ENCODE data around the gene PKD1. TPM values are rescaled to one million over a fixed set of nuclear protein-coding genes. Genes with fewer than 3 reads are reported as not detected.
A peak's percentile ranks its signal among the peaks of the same experiment; 100 is the strongest.

Gene PKD1
- total RNA-seq = 100 to 1,000 TPM in 2 of 4 donors, 10 to 100 TPM in 2; 86.4 to 214 (median 121) TPM

DNA sequence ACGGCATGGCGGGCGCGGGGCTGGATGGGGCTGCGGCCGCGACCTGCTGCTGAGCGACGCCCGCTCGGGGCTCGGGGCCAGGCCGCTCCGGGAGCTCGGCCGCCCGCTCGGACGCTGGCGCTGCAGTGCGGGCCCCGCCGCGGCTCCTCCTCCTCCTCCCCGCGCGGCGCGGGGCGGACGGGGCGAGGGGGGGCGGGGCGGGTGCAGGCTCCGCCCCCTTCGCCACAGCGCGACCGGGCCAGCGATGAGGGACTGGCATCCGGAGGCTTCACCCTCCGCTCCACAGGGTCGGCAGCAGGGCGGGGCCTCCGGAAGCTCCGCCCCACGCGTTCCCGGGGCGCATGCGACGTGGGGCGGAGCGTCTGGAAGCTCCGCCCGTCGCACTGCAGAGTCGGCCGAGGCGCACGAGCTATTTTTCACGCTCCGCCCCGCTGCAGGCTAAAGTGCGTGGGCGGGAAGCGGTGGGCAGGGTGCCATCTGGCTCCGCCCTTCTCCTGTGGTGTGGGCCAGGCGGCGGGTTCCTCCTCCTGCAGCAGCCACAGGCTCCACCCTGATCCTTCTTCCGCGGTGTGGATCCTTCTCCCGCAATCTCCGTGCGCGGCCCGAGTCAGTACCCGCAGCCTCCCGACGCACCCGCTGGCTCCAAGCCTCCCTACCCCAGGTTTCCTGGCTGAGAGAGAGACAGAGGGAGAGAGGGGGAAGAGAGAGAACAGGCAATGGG, at the start of gene PKD1:
Gene PKD1 (minus strand): TSS at position 129 of the 721 bp plus-strand sequence. CDS start 209 bp downstream, outside the sequence.
- DNase-seq (ENCODE audit: low spot score) = peak; percentile 96
- peak; percentile 87 for ATAC-seq (ENCODE audit: low FRiP score)

DNA sequence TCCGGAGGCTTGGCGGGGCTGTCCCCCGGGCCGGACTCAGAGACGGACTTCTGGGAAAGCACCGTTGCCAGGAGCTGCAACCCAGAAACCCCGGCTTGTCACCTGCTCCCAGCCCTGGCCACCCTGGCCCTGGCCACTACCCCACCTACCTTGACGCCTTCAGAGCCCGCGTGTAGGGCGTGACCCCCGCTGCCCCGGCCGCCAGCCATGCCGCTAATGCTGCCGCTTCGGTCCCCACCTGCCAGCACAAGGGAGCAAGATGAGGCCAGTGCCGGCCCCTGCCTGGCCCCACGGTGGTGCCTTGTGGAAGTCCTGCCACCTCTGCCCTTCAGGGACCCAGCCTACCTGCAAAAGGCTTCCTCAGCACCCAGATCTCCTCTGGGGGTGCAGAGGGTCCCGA, 49.3 kb upstream of the PKD1 start:
- TF ChIP-seq, protein P1, sequence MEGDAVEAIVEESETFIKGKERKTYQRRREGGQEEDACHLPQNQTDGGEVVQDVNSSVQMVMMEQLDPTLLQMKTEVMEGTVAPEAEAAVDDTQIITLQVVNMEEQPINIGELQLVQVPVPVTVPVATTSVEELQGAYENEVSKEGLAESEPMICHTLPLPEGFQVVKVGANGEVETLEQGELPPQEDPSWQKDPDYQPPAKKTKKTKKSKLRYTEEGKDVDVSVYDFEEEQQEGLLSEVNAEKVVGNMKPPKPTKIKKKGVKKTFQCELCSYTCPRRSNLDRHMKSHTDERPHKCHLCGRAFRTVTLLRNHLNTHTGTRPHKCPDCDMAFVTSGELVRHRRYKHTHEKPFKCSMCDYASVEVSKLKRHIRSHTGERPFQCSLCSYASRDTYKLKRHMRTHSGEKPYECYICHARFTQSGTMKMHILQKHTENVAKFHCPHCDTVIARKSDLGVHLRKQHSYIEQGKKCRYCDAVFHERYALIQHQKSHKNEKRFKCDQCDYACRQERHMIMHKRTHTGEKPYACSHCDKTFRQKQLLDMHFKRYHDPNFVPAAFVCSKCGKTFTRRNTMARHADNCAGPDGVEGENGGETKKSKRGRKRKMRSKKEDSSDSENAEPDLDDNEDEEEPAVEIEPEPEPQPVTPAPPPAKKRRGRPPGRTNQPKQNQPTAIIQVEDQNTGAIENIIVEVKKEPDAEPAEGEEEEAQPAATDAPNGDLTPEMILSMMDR (IDR thresholded peaks at IDR 0.05) = no peak
- DNase-seq (ENCODE audit: low spot score) (no peak), ATAC-seq (ENCODE audit: low FRiP score) (no peak)

DNA sequence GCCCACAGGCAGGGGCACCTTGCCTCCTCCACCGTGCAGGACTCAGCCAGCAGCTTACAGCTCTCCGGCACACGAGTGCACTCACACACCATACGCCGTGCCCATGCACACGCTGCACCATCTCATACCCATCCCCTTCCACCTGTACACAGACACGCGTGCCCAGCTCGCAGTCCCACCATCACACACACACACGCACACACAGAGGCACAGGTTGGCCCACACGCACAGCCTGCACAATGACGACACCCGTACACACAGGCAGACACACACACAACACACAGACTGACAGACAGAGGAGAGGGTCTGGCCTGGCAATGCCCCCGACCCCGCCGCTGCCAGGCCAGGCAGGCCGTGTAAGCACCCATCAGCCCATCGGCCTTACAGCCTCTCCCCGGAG, 48.6 kb upstream of the PKD1 start:
- TF ChIP-seq, protein P1 (IDR thresholded peaks at IDR 0.05) = no peak
- DNase-seq (ENCODE audit: low spot score) = no peak
- no peak for ATAC-seq (ENCODE audit: low FRiP score)

DNA sequence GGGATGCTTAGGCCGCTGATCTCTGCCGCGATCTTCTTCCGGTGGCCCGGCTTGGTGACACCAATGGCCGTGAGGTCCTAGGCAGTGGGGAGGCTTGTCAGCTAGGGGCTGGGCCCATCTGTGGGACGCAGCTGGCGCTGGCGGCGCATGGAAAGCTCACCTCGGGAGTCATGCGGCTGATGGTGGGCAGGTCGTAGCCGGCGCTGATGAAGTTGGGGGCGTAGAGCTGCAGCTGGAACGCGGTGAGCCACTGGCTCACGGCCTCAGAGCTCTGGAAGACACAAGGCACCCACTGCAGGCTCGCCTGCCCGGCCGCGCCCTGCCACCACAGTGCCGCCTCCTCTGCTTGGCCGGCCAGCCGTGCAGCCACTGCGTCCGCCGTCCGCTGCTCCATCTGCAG, 48.0 kb upstream of the PKD1 start:
- ATAC-seq (ENCODE audit: low FRiP score) = no peak

DNA sequence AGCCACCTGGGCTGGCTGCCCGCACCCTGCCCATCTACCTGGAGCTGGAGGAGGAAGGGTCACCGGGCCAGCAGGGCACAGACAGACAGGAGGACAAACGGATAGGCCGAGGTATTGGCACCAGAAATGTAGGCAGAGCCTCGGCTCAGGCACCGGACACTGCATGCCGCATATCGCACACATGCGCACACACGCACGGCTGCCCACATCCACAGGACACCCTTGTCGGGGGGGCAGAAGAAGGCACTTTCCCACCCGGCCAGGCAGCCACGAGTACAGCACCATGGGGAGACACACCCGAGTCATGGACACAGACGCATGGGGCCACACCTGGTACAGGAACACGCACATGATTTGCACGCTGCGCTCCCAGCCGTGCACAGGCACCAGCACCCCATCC, 46.3 kb upstream of the PKD1 start:
- DNase-seq (ENCODE audit: low spot score) = no peak
- ATAC-seq (ENCODE audit: low FRiP score) = no peak
- TF ChIP-seq, protein P1 (IDR thresholded peaks at IDR 0.05) = no peak

More for the DNA sequence above, 48.0 kb upstream of the PKD1 start:
- TF ChIP-seq, protein P1 (IDR thresholded peaks at IDR 0.05) = no peak
- DNase-seq (ENCODE audit: low spot score) = no peak

DNA sequence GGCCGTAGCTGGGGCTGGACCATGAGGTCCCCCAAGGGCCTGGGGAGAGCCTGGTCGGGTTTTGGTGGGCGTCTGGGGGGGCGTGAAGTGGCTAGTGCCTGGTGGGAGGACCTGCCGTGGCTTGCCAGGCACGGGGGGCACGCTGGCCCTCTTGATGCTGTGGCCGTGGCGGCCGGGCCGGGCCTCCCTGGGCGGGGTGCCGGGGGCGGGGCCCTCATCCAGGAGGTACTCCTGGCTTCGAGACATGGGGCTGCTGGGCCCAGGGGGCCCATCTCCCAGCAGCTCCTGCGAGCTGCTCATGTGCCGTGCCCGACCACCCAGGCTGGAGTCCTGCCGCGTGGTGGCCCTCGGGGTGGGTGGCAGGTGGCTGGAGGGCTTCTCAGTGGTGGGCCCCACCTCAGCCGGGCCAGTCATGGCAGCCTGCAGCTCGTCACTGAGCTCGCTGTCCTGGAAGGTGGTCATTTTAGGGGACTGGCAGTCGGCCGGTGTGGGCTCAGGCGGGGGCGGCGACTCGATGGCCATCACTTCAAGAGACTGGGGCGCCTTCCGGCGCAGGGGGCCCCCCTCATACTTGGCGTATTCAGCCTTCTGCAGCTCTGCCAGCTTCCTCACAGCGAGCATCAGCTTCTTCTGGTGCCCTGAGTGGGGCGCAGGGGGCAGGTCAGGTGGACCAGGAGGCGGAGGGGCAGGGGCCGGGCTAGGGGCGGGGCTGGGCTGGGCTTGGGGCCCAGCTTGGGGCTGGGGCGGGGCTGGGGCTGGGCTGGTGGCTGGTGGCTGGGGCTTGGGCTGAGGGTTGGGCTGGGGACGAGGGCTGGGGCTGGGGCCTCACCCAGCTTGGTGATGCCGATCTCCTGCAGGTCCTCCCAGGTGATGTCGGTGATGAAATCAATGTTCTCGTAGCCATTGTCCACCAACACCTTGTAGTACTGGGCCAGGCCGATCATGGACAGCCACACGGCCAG, 45.5 kb upstream of the PKD1 start:
- ATAC-seq (ENCODE audit: low FRiP score) (no peak), DNase-seq (ENCODE audit: low spot score) (no peak)
- TF ChIP-seq, protein P1 (IDR thresholded peaks at IDR 0.05) = no peak

DNA sequence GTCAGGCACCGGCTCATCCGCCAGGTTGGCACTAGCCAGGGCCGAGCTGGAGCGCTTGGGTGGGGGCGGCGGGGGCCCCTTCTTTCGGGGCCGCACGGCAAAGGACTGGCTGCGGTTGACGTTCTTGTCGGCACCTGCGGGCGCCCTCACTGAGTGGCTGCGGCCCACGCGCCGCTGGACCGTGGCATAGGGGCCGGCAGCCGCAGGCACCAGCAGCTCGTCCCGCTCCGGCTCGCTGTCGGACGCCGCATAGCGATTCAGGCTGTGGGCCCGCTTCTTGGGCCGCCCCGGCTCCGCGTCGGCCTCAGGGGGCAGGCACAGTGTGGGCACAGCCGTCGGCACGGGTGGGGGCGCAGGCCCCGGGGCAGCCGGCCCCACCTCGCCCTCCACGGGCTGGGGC, 44.8 kb upstream of the PKD1 start:
- ATAC-seq (ENCODE audit: low FRiP score) (no peak), DNase-seq (ENCODE audit: low spot score) (no peak)
- TF ChIP-seq, protein P1 (IDR thresholded peaks at IDR 0.05) = no peak
